T-helper 1 cell treated with Interleukin-12 subunit alpha and Interleukin-12 subunit beta and Interleukin-4 antibody, amounts not matched to agents 30 ng/mL and 1 ng/mL, for 36 hours (primary cell): ENCODE measurements around the gene SCMH1. TPM values are rescaled to one million over a fixed set of nuclear protein-coding genes. Genes with fewer than 3 reads are reported as not detected.

ENCODE experiments used
- intact Hi-C: fragments of 100-400 bp; cut with micrococcal nuclease; formaldehyde crosslinking; loops from one replicate; pipeline ENCODE4 v1.15.1; 2024
- total RNA-seq: library from RNA; stranded (reverse); gene quantifications from 2 replicates; pipeline ENCODE4 v1.2.3, GENCODE V29; 2022

The SCMH1 gene
- total RNA-seq, 1 donor from 2014 or later: 11.7 TPM

GRCh38 chr1:41009466-41009865 is 232.6 kb downstream of the SCMH1 start:
- intact Hi-C loops: no loop called here

DNA sequence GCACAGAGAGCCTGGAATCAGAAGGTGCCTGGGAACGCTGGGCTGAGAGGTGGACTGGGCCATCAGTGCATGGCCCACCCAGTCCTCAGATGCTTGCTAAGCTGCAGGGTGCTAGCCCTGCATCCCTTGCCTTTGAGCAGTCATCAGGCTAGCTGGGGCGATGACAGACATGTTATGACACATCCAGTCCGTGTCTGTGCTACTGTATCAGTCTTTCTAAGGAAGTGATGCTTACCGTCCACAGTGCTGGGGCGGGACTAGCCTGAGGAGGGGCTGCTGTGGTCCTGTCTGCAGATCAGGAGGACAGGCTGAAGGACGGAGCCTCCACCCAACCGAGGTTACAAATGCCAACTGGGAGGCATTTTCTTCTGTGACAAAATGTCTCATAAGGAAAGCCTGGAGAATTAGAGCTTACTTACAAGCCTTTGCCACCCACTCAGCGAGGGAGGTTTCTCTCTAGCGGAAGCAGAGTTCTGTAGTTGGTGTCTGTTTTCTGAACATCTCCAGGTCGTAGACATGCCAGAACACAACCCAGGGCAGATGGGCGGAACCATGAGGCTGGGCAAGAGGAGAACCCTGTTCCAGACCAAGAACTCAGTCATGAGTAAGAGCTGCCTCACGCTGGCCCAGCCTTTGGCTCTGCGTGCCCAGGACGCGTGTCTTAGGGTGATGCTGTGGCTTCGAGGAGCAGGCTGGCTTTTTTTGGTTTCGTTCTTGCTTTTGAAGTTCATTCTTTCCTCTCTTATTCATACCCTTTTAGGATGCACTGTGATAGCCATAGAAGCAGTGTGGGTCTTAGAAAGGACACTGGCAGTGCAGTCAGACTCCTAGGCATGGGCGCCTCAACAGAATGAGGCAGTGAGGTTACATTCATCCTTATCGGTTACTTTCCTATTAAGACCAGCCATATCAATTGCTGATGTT is 234.9 kb downstream of the SCMH1 start:
- intact Hi-C loops: no loop called here

DNA sequence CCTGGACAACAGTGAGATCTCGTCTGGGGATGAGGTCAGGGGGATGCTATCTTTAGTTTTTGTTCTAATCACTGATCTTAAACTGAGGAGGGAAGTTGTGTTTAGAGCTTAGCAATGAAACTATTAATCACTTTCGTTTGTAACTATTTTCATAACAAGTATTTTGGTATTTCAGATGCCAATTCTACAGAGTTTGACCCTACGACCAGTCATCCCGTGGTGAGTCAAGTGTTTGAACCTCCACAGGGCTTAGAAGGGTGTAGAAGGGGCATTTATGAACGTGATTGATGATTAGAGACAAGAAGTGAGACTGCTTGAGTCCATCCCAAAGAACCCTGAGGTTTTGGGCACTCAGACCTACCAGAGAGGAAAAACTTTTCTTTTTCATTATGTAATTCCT is 236.2 kb downstream of the SCMH1 start:
- intact Hi-C loops: no loop called here

- intact Hi-C loops: loop anchor here (2.0 kb wide), 1 partner anchor 23 kb away; no protein-coding TSS in a partner anchor
Observed at GRCh38 chr1:41003640-41004220, 238.4 kb downstream of the SCMH1 start.

DNA sequence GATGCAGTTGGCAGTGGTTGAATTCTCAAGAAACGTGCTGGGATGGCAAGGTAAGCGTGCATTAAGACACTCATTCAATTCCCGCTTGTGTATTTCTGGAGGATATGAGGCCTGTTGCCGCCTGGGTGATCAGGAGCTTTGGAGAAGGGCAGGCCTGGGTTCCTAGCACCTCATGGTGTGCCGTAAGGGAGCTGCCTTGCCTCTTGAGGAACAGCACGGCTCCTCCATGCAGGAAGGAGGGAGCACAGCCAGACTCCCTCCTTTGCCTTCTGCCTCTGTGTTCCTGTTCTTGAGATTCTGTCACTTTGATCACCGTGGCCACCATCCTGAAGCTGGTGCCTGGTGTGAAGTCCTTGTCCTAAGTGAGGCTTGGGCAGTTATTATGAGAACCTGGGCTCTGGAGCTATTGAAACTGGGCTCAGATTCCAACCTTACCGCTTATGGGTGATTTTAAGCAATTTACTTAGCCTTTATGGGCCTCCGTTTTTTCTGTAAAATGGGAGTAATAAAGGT is 238.9 kb downstream of the SCMH1 start:
- intact Hi-C loops: loop anchor here (2.0 kb wide), 1 partner anchor 22 kb away; no protein-coding TSS in a partner anchor

- intact Hi-C loops: no loop called here
Observed at GRCh38 chr1:40998668-40999067, 243.4 kb downstream of the SCMH1 start.

GRCh38 chr1:40997096-40997495 is 245.0 kb downstream of the SCMH1 start:
- intact Hi-C loops: no loop called here

GRCh38 chr1:40989066-40989465 is 253.0 kb downstream of the SCMH1 start:
- intact Hi-C loops: no loop called here

- intact Hi-C loops: no loop called here
Observed at GRCh38 chr1:40988280-40988679, 253.8 kb downstream of the SCMH1 start.

DNA sequence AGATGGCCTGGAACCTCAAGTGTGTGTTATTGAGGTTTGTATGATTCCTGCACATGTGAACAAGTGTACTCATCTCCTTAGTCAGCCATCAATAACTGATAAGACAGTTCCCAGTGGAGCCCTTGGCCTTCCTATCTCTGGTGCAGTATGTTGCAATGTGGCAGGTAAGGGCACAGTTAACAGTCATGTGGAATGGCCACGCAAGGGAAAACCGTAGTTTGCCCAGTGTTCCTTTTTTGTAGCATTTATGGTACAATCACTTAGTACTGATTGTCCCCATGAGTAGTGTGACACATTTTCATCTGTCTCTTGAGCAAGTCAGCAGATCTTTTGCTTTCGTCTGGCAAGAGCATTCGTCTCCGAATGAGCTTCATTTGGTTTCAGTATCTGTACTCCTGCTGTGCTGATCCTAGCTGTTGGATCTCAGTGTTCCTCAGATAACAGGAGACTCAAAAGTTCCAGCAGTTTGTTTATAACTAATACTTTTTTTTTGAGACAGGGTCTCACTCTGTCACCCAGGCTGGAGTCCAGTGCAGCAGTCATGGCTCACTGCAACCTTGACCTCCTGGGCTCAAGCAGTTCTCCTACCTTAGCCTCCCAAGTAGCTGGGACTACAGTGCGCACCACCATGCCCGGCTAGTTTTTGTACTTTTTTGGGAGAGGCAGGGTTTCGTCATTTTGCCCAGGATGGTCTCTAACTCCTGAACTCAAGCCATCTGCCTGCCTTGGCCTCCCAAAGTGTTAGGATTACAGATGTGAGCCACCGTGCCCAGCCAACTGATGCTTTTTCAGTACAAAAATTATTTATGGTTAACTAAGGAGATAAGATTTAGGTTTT is 254.4 kb downstream of the SCMH1 start:
- intact Hi-C loops: no loop called here

DNA sequence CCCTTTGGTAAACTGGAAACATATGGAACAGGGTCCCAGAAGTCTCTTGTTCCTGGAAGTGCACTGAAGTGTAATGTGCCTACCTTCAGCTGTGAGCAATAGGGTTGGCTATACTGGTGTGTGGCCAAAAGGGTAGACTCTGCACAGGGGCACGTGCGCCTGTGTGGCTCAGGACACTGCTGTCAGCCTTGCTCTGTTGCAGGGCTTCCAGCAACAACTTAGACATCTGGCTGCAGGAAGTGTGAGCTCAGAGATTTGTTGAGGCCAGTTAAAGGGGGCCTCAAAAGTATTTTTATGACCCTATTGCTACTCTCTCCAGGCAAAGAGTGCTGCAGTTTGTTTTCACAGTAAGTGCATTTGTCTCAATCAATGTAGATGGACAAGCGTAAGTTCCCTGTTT is 255.2 kb downstream of the SCMH1 start:
- intact Hi-C loops: no loop called here

DNA sequence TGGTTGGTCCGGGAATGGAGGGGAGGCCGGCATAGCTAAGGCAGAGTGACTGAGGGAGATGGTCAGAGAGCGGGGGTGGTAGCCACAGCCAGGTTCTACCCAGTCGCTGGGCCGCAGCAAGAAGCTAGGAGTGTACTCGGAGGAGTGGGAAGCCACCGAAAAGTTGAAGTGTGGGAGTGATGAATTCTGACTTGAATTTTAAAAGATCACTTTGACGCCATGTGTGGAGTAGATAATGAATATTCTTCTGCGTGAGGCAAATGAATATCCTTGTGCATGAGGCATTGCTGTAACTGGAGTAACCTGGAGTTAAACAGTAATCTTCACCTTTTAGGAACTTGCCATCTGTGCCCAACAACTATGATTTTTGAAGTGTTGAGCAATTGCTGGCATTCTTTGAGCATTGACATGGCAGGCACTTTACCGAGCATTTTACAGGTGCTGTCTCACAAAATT is 255.8 kb downstream of the SCMH1 start:
- intact Hi-C loops: no loop called here

DNA sequence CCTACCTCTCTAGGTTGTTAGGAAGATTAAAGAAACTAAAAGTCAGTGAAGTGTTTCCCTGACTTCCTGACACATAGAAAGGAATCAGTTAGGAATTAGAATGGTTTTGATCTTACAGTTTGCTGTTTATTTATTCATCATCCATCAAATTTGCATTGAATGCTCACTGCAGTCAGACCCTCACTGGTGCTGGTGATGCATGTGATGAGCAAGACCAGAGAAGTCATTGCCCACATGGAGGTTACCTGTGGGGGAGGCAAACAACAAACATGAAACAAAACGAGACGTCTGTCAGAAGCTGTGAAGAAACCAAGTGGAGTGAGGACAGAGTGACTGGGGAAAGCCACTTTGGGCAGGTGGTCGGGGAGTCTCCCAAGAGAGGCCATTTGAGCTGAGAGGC is 256.2 kb downstream of the SCMH1 start:
- intact Hi-C loops: no loop called here

- intact Hi-C loops: no loop called here
Observed at GRCh38 chr1:40985161-40985560, 256.9 kb downstream of the SCMH1 start.

DNA sequence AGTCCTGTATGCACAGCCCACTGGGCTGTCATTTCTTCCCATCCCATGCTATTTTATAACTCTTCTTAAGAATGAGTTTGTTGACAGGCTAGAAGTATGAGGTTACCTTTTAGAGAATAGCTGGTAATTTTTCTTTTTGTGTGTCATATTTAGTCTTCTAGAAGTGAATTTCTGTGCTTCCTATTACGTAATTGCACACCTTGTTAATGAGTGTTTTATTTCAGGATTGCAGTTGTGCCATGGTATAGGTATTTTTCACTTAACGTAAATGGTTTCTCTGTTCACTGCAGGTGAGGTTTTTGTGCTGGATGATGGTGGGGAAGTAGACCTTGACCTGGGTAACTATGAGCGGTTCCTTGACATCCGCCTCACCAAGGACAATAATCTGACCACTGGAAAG is 257.6 kb downstream of the SCMH1 start:
- intact Hi-C loops: no loop called here

GRCh38 chr1:40984066-40984465 is 258.0 kb downstream of the SCMH1 start:
- intact Hi-C loops: no loop called here

DNA sequence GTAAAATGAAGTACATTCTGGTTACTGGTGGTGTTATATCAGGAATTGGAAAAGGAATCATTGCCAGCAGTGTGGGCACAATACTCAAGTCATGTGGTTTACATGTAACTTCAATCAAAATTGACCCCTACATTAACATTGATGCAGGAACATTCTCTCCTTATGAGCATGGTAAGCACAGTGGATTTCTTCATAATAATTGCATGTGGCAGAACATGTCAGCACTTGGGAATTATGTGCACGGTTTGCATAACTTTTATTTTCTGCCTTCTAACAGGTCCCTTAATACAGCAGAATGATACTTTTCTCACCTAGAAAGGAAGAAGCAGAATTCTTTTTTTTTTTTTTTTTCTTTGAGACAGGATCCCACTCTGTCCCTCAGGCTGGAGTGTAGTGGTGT is 258.8 kb downstream of the SCMH1 start:
- intact Hi-C loops: no loop called here

GRCh38 chr1:40982721-40983120 is 259.4 kb downstream of the SCMH1 start:
- intact Hi-C loops: no loop called here

DNA sequence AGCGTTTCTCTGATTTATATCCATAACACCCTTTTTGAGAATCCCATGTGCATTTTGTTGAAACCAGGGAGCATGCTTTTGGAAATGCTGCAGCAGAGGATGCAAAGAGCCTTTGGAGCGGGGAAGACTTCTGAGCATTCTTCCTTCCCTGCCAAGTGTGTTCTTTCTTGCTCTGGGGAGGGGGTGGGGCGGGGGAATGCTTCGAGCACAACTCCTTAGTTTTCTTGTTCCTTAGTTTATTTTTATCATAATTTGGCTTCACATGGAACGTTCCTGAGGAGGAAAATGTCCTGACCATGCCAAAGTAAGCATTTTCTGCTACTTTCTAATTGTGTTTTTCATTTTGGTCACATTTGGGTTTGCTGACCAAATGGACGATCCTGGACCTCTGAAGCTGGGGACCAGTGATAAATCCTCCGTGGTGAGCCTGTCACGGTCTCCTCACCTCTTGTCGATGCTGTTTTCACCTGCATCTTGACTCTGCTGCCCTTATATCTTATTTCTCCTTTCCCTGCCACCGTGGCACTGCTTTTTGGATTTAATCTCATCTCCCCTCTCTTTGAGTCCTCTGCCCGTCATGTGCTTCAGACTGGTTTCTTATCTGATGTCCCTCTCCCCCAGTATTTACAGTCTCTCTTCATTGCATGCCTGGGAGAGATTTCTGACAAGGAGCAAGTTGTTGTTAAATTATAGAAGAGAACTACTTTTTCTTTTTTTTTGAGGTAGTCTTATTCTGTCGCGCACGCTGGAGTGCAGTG is 260.2 kb downstream of the SCMH1 start:
- intact Hi-C loops: loop anchor here (2.0 kb wide), 2 partner anchors 21 to 941 kb away; partner anchors contain the start of gene CAP1

GRCh38 chr1:40980453-40981121 is 261.5 kb downstream of the SCMH1 start:
- intact Hi-C loops: loop anchor here (2.0 kb wide), 2 partner anchors 22 to 940 kb away; partner anchors contain the start of gene CAP1
